Jurkat, Clone E6-1 (cell line): ENCODE measurements around the gene RTP1.
"Not testable (repeated sequence)": the region's sequence is repeated elsewhere in the genome, so short reads cannot be mapped to it uniquely, and the experiment has no call there.

Experiments
- DNase-seq: peaks from one replicate; pipeline ENCODE4 v3.0.0-alpha.2; 2011; ENCODE audit warnings: low read depth, low spot score
- H3K4me3 ChIP-seq: 2 replicates; pipeline ENCODE4 v1.5.1; 2011; ENCODE audit warnings: mild to moderate bottlenecking, low read length, control low read depth, moderate library complexity

The RTP1 gene

GRCh38 chr3:187193181-187193580 lies 4.1 kb upstream of the RTP1 start:
- H3K4me3 ChIP-seq: no peak overlapping the region
- no peak for DNase-seq

- H3K4me3 ChIP-seq: no peak overlapping the region
- no peak for DNase-seq
These were observed 532 bp upstream of the RTP1 start for GRCh38 chr3:187196573-187197334.

DNA sequence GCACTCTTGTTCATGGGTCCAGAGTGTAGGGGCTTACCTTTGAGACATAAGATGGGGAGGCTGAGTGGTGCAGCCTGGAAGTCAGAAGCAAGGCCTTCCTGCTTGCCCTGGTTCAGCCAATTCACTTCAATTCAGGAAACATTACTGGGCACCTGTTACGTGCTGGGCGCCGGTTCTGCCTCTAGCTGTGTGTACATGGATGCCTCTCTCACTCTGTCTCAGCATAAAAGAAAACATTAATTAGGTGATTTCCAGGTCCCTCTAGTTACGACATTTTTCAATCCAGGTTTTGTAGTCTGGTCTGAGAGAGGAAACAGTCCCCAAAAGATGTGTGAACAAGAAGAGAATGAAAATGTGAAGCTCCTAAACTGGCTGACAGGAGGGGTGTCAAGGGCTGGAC lies 1.2 kb downstream of the RTP1 start:
- no peak overlapping the region for H3K4me3 ChIP-seq
- no peak for DNase-seq

DNA sequence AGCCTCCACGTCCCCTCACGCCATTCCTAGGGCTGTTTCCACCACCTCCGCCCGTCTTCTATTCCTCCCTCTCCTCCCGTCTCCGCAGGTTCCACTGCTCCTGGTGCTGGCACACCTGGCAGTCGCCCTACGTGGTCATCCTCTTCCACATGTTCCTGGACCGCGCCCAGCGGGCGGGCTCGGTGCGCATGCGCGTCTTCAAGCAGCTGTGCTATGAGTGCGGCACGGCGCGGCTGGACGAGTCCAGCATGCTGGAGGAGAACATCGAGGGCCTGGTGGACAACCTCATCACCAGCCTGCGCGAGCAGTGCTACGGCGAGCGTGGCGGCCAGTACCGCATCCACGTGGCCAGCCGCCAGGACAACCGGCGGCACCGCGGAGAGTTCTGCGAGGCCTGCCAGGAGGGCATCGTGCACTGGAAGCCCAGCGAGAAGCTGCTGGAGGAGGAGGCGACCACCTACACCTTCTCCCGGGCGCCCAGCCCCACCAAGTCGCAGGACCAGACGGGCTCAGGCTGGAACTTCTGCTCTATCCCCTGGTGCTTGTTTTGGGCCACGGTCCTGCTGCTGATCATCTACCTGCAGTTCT lies 2.3 kb downstream of the RTP1 start:
- H3K4me3 ChIP-seq, DNase-seq: not testable (repeated sequence)

DNA sequence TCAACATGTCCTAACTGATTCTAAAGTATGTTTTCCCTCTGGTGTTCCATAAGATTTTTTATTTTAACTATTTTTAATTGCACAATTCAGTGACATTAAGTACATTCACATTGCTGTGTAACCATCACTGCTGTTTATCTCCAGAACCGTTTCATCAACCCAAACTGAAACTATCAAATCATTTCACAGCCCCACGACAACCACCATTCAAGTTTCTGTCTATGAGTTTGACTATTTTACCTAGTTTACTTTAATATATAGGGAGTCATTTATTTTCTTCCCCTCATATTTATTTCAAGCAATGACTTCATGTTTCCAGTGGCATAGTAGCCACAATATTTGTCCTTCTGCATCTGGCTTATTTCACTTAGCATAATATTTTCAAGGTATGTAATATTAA lies 8.4 kb downstream of the RTP1 start:
- H3K4me3 ChIP-seq: no peak overlapping the region
- DNase-seq: no peak

GRCh38 chr3:187207062-187207461 lies 9.8 kb downstream of the RTP1 start:
- no peak for DNase-seq
- no peak overlapping the region for H3K4me3 ChIP-seq

DNA sequence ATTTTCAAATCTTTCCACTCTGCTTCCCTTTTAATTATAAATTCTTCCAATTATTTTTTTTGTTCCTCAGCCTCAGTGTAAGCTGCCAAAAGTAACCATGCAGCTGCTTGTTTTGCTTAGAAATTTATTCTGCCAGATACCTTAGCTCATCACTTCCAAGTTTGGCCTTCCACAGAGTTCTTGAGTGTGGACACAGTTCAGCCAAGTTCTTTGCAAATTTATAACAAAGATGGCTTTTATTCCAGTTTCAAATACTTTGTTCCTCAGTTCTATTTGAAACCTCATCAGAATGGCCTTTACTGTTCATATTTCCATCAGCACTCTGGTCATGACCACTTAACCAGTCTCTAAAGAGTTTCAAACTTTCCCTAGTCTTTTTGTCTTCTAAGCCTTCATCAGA lies 10.3 kb downstream of the RTP1 start:
- no peak overlapping the region for H3K4me3 ChIP-seq
- DNase-seq: no peak

GRCh38 chr3:187208159-187208558 lies 10.9 kb downstream of the RTP1 start:
- DNase-seq: no peak
- H3K4me3 ChIP-seq: no peak overlapping the region

DNA sequence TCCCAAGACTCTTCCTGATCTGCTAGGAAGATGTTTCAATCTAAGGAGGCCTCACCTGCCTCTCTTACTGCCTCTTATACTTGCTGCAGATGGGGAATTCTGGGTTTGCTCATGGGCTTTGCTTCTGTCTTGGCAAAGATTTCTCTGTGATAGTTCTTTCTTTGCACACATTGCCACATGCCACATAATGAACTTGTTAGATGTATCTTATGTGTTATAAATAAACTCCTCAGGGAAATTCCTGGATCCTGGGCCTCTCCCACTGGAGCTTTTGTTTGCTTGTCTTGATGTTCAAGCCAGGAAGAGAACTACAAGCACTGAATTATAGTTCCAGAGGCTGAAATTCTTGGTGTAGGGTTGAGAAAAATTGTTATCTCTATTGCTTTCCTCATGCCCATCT lies 12.2 kb downstream of the RTP1 start:
- no peak for DNase-seq
- no peak overlapping the region for H3K4me3 ChIP-seq

- DNase-seq: no peak
These were observed 12.8 kb downstream of the RTP1 start for GRCh38 chr3:187210091-187210490.

DNA sequence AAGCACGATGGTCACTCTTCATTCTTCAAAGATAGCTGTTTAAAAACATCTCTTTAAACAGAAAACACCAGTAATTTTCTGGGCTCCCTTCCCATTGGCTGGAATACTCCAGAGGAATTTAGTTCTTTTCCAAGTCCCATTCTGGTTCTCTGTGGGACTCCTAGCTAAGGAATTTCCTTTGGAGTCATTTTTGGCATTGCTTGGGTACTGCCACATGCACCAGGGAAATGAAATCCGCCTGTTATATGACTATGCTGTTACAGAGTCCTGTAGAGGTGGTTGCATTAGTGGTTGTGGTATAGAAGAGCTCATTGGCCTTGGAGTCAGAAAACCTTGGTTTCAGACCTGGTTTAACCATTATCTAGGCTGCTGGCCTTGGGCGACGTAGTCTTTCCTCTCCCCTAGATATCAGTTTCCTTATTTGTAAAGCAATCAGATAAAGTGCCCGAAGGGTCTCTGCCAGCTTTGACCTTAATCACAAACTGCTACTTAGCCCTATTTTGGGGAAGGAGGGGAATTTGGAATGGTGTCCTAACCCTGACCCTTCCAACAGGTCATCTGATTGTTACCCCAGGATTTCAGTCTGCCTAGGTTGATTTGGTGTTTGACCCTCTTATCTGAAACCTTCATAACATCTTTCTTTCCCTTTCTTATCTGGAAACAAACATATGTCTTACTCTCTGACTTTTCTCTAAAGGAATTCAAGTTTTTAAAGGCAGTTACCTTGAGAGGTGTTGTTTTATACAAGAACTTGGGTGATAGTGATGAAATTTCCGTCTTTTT lies 13.4 kb downstream of the RTP1 start:
- no peak overlapping the region for H3K4me3 ChIP-seq
- no peak for DNase-seq

More at GRCh38 chr3:187210091-187210490, 12.8 kb downstream of the RTP1 start:
- no peak overlapping the region for H3K4me3 ChIP-seq

DNA sequence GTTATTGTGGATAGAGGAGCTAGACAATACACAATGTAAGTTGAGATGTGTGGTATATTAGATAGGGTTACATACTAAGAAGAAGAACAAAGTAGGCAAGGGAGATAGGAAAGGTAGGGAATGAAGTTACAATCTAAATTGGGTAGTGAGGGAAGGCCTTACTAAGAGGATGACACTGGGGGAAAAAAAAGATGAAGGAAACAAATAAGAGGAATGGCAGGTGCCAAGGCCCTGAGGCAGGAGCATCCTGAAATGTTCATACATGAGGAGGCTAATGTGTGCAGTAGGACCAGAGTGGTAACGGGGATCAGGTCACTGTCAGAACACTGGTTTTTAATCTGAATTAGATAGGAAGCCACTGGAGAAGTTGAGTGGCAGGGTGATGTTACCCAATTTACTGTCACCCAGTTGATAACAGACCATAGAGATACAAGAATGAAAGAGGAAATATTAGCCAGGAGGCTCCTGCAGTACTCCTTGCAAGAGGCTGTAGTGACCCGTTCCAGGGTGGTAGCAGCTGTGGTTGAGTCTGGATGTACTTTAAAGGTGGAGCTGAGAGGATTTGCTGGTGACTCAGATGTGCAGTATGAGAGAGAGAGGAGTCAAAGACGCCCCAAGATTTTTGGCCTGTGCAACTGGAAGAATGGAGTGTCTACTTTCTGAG lies 14.4 kb downstream of the RTP1 start:
- no peak overlapping the region for H3K4me3 ChIP-seq
- no peak for DNase-seq

DNA sequence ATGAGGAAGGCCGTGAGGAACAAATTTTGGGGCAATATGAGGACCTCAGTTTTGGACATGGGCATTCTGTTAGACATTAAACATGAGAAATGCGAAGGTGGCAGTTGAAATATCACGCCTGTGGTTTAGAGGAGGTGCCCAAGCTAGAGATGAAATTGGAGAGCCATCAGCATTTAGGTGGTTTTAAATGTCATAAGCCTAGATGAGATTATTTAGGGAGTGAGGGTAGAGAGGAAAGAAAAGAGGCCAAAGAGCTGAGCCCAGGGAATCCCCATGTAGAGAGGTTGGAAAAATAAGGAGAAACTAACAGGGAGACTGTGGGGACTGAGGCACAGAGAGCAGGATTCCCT lies 14.9 kb downstream of the RTP1 start:
- H3K4me3 ChIP-seq: no peak overlapping the region
- no peak for DNase-seq

DNA sequence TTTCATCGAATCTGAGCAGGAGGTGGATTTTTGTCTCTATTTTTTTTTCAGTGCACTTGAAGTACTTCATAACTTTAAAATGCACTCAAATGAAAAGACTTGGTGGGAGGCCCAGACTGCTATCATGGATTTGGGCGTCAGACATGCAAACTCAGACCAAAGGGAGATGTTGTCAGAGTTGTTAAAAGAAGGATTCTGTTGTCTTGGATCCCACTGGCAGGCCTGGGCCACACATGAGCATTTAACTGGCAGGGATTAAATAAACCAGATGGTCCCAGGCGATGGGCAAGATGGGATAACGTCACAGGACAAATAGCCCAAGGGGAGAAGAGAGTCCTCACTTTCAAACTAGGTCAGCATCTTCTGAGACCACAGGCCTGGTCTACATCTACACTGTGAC lies 15.4 kb downstream of the RTP1 start:
- no peak for DNase-seq
- H3K4me3 ChIP-seq: no peak overlapping the region

- H3K4me3 ChIP-seq: no peak overlapping the region
- no peak for DNase-seq
These were observed 16.3 kb downstream of the RTP1 start for GRCh38 chr3:187213616-187214015.

DNA sequence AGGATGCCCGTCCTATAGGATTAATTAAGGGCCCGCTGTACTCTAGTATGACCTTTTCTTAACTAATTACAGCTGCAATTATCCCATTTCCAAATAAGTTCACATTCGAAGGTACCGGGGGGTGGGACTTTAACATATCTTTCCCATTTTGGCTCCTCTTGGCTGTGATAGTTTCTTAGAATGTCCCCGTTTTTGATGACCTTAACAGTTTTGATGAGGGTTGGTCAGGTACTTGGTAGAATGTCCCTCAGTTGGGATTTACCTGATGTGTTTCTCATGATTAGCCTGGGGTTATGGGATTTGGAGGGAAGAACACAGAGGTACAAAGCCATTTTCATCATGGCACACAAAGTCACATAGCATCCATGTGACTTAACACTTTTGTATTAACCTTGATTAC lies 18.2 kb downstream of the RTP1 start:
- no peak for DNase-seq
- H3K4me3 ChIP-seq: no peak overlapping the region

DNA sequence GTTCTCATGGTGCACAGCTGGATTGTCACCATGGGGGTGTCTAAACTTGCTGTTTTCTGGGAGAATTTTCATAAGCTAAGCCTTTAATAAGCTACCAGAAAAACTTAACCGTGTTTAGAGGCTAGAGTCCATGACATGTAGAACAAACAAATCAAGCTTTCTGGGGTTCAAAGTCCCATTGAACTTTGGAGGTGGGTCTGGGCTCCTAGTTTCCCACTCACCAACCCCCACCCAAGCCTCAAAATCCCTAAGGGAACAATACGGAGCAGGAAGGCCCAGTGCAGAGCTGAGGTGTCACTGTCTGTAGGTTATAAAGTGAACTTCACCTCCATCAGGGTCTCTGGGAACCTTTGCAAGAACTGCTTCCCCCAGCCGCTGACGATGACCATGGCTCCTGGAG lies 25.5 kb downstream of the RTP1 start:
- no peak for DNase-seq
- no peak overlapping the region for H3K4me3 ChIP-seq

GRCh38 chr3:187223799-187224198 lies 26.5 kb downstream of the RTP1 start:
- peak; percentile 40 for DNase-seq
- H3K4me3 ChIP-seq: no peak overlapping the region

GRCh38 chr3:187227658-187228258 lies 30.5 kb downstream of the RTP1 start:
- no peak for DNase-seq

GRCh38 chr3:187228740-187229139 lies 31.5 kb downstream of the RTP1 start:
- H3K4me3 ChIP-seq: no peak overlapping the region
- DNase-seq: no peak

More at GRCh38 chr3:187227658-187228258, 30.5 kb downstream of the RTP1 start:
- no peak overlapping the region for H3K4me3 ChIP-seq
